ENCODE results near the gene NSL1. TPM values are rescaled to one million over a fixed set of nuclear protein-coding genes. Genes with fewer than 3 reads are reported as not detected.
"Not testable (repeated sequence)": the region's sequence is repeated elsewhere in the genome, so short reads cannot be mapped to it uniquely, and the experiment has no call there.

Gene NSL1
- total and polyA plus RNA-seq, 9 donors = 26.1 to 35.2 (median 32.0) TPM

- H3K27me3 ChIP-seq (ENCODE audit: control insufficient read depth, insufficient read depth, low read length) = no peaks in the 10 kb centered on the region
- peaks cover 24% of the 10 kb centered on the region for H3K9me3 ChIP-seq (replicated peaks; ENCODE audit: control insufficient read depth, low read depth, low read length)
- H3K36me3 ChIP-seq (ENCODE audit: control insufficient read depth, insufficient read depth, low read length) = peaks cover 2% of the 10 kb centered on the region
- H3K27ac ChIP-seq (ENCODE audit: low read length) = no peak overlapping the region
- no peaks in the 10 kb centered on the region for H3K4me1 ChIP-seq (ENCODE audit: control insufficient read depth, insufficient read depth, low read length)
- H3K4me3 ChIP-seq (ENCODE audit: low read length) = no peak overlapping the region
- DNase-seq = no peak
These were observed 20.2 kb downstream of the NSL1 start for GRCh38 chr1:212771341-212771740.

- Histone ChIP-seq H3K4me3 (ENCODE audit: low read length) (no peak overlapping the region), H3K27ac (ENCODE audit: low read length) (no peak overlapping the region), H3K9me3 (replicated peaks; ENCODE audit: control insufficient read depth, low read depth, low read length) (peaks cover 24% of the 10 kb centered on the region), H3K36me3 (ENCODE audit: control insufficient read depth, insufficient read depth, low read length) (peaks cover 1% of the 10 kb centered on the region), H3K27me3 (ENCODE audit: control insufficient read depth, insufficient read depth, low read length) (no peaks in the 10 kb centered on the region), H3K4me1 (ENCODE audit: control insufficient read depth, insufficient read depth, low read length) (no peaks in the 10 kb centered on the region)
- no peak for DNase-seq
- WGBS (ENCODE audit: insufficient coverage) = no CpG with 5 or more reads among the region's 1 CpG
These were observed 22.0 kb downstream of the NSL1 start for GRCh38 chr1:212769459-212770167.

- H3K27ac ChIP-seq (ENCODE audit: low read length); H3K27me3 ChIP-seq (ENCODE audit: control insufficient read depth, insufficient read depth, low read length); H3K4me1 ChIP-seq (ENCODE audit: control insufficient read depth, insufficient read depth, low read length); H3K4me3 ChIP-seq (ENCODE audit: low read length); DNase-seq; H3K36me3 ChIP-seq (ENCODE audit: control insufficient read depth, insufficient read depth, low read length): not testable (repeated sequence)
- WGBS (ENCODE audit: insufficient coverage) = no CpG with 5 or more reads among the region's 2 CpGs
- H3K9me3 ChIP-seq (replicated peaks; ENCODE audit: control insufficient read depth, low read depth, low read length) = peaks cover 24% of the 10 kb centered on the region
These were observed 24.8 kb downstream of the NSL1 start for GRCh38 chr1:212766825-212767224.

GRCh38 chr1:212764718-212765281 lies 26.8 kb downstream of the NSL1 start:
- not testable (repeated sequence) for H3K4me3 ChIP-seq (ENCODE audit: low read length); H3K27me3 ChIP-seq (ENCODE audit: control insufficient read depth, insufficient read depth, low read length); H3K4me1 ChIP-seq (ENCODE audit: control insufficient read depth, insufficient read depth, low read length); H3K27ac ChIP-seq (ENCODE audit: low read length); DNase-seq
- no CpG with 5 or more reads among the region's 1 CpG for WGBS (ENCODE audit: insufficient coverage)
- Histone ChIP-seq H3K9me3 (replicated peaks; ENCODE audit: control insufficient read depth, low read depth, low read length) (peaks cover 19% of the 10 kb centered on the region), H3K36me3 (ENCODE audit: control insufficient read depth, insufficient read depth, low read length) (peaks cover 12% of the 10 kb centered on the region)

GRCh38 chr1:212762839-212763238 lies 28.7 kb downstream of the NSL1 start:
- Histone ChIP-seq H3K36me3 (ENCODE audit: control insufficient read depth, insufficient read depth, low read length) (peaks cover 12% of the 10 kb centered on the region), H3K27ac (ENCODE audit: low read length) (no peak overlapping the region), H3K4me1 (ENCODE audit: control insufficient read depth, insufficient read depth, low read length) (no peaks in the 10 kb centered on the region), H3K4me3 (ENCODE audit: low read length) (no peak overlapping the region), H3K9me3 (replicated peaks; ENCODE audit: control insufficient read depth, low read depth, low read length) (peaks cover 4% of the 10 kb centered on the region), H3K27me3 (ENCODE audit: control insufficient read depth, insufficient read depth, low read length) (no peaks in the 10 kb centered on the region)
- WGBS (ENCODE audit: insufficient coverage) = 97% methylated on average over 7 of the region's 9 CpGs
- DNase-seq = no peak

GRCh38 chr1:212762234-212762633 lies 29.3 kb downstream of the NSL1 start:
- Histone ChIP-seq H3K4me3 (ENCODE audit: low read length) (no peak overlapping the region), H3K27me3 (ENCODE audit: control insufficient read depth, insufficient read depth, low read length) (no peaks in the 10 kb centered on the region), H3K9me3 (replicated peaks; ENCODE audit: control insufficient read depth, low read depth, low read length) (peaks cover 2% of the 10 kb centered on the region), H3K27ac (ENCODE audit: low read length) (no peak overlapping the region), H3K4me1 (ENCODE audit: control insufficient read depth, insufficient read depth, low read length) (no peaks in the 10 kb centered on the region), H3K36me3 (ENCODE audit: control insufficient read depth, insufficient read depth, low read length) (peaks cover 12% of the 10 kb centered on the region)
- no peak for DNase-seq
- no CpG with 5 or more reads among the region's 4 CpGs for WGBS (ENCODE audit: insufficient coverage)

- no peaks in the 10 kb centered on the region for H3K9me3 ChIP-seq (replicated peaks; ENCODE audit: control insufficient read depth, low read depth, low read length)
- peaks cover 14% of the 10 kb centered on the region for H3K36me3 ChIP-seq (ENCODE audit: control insufficient read depth, insufficient read depth, low read length)
- no peak for DNase-seq
- H3K4me1 ChIP-seq (ENCODE audit: control insufficient read depth, insufficient read depth, low read length) = no peaks in the 10 kb centered on the region
- H3K27me3 ChIP-seq (ENCODE audit: control insufficient read depth, insufficient read depth, low read length) = no peaks in the 10 kb centered on the region
- H3K27ac ChIP-seq (ENCODE audit: low read length) = no peak overlapping the region
- H3K4me3 ChIP-seq (ENCODE audit: low read length) = no peak overlapping the region
- WGBS (ENCODE audit: insufficient coverage) = 98% methylated on average over 10 of the region's 10 CpGs
These were observed 31.3 kb downstream of the NSL1 start for GRCh38 chr1:212760126-212760823.

GRCh38 chr1:212759683-212760082 lies 31.9 kb downstream of the NSL1 start:
- 100% methylated on average over 4 of the region's 5 CpGs for WGBS (ENCODE audit: insufficient coverage)
- Histone ChIP-seq H3K4me3 (ENCODE audit: low read length) (no peak overlapping the region), H3K27ac (ENCODE audit: low read length) (no peak overlapping the region), H3K9me3 (replicated peaks; ENCODE audit: control insufficient read depth, low read depth, low read length) (no peaks in the 10 kb centered on the region), H3K27me3 (ENCODE audit: control insufficient read depth, insufficient read depth, low read length) (no peaks in the 10 kb centered on the region), H3K4me1 (ENCODE audit: control insufficient read depth, insufficient read depth, low read length) (no peaks in the 10 kb centered on the region), H3K36me3 (ENCODE audit: control insufficient read depth, insufficient read depth, low read length) (peaks cover 14% of the 10 kb centered on the region)
- no peak for DNase-seq

- peaks cover 3% of the 10 kb centered on the region for H3K36me3 ChIP-seq (ENCODE audit: control insufficient read depth, insufficient read depth, low read length)
- no peaks in the 10 kb centered on the region for H3K9me3 ChIP-seq (replicated peaks; ENCODE audit: control insufficient read depth, low read depth, low read length)
- H3K4me3 ChIP-seq (ENCODE audit: low read length) = no peak overlapping the region
- no CpG with 5 or more reads among the region's 1 CpG for WGBS (ENCODE audit: insufficient coverage)
- no peak for DNase-seq
- no peaks in the 10 kb centered on the region for H3K27me3 ChIP-seq (ENCODE audit: control insufficient read depth, insufficient read depth, low read length)
- no peaks in the 10 kb centered on the region for H3K4me1 ChIP-seq (ENCODE audit: control insufficient read depth, insufficient read depth, low read length)
- no peak overlapping the region for H3K27ac ChIP-seq (ENCODE audit: low read length)
These were observed 36.9 kb downstream of the NSL1 start for GRCh38 chr1:212754680-212755079.

GRCh38 chr1:212754193-212754592 lies 37.4 kb downstream of the NSL1 start:
- no peaks in the 10 kb centered on the region for H3K4me1 ChIP-seq (ENCODE audit: control insufficient read depth, insufficient read depth, low read length)

More at GRCh38 chr1:212754193-212754592, 37.4 kb downstream of the NSL1 start:
- H3K4me3 ChIP-seq (ENCODE audit: low read length) = no peak overlapping the region
- H3K27ac ChIP-seq (ENCODE audit: low read length) = no peak overlapping the region
- H3K36me3 ChIP-seq (ENCODE audit: control insufficient read depth, insufficient read depth, low read length) = peaks cover 3% of the 10 kb centered on the region
- H3K9me3 ChIP-seq (replicated peaks; ENCODE audit: control insufficient read depth, low read depth, low read length) = no peaks in the 10 kb centered on the region
- H3K27me3 ChIP-seq (ENCODE audit: control insufficient read depth, insufficient read depth, low read length) = no peaks in the 10 kb centered on the region
- DNase-seq = no peak
- 84% methylated on average over 3 of the region's 8 CpGs for WGBS (ENCODE audit: insufficient coverage)

Data from muscle of leg (tissue), 11 donors.